SK-N-MC (cell line): ENCODE results near the gene GRIK4.

ENCODE experiments used
- DNase-seq: peaks from one replicate; pipeline ENCODE4 v3.0.0-alpha.2; 2011; ENCODE audit warnings: low read depth, low spot score
- H3K27ac ChIP-seq: fragments of 200-600 bp; sonication (generic); 2 replicates; pipeline ENCODE4 v1.5.1; 2016; ENCODE audit warnings: mixed run types
- H3K36me3 ChIP-seq: fragments of 200-600 bp; sonication (generic); 2 replicates; pipeline ENCODE4 v1.6.1; 2017; ENCODE audit warnings: antibody characterized with exemption, low read length, mixed read lengths; ENCODE audit not compliant: insufficient read depth
- H3K4me3 ChIP-seq: fragments of 200-600 bp; sonication (generic); 2 replicates; pipeline ENCODE4 v1.5.1; 2016
- H3K9ac ChIP-seq: fragments of 200-600 bp; sonication (generic); 2 replicates; pipeline ENCODE4 v1.8.0; 2017; ENCODE audit warnings: mixed run types, mixed read lengths; ENCODE audit not compliant: insufficient read length
- H3K9me3 ChIP-seq: fragments of 200-600 bp; sonication (generic); 2 replicates; pipeline ENCODE4 v1.6.1; 2017; ENCODE audit warnings: low read depth, mild to moderate bottlenecking, antibody characterized with exemption, low read length, moderate library complexity, mixed read lengths
- EZH2 ChIP-seq: fragments of 200-600 bp; sonication (generic); IDR thresholded peaks from one replicate; pipeline ENCODE4 v1.6.1; 2017; ENCODE audit warnings: antibody characterized with exemption
- FOXP2 ChIP-seq: optimal IDR thresholded peaks from 2 replicates; pipeline ENCODE3; 2011; ENCODE audit warnings: mild to moderate bottlenecking, moderate library complexity; ENCODE audit not compliant: insufficient read depth; ENCODE audit errors: extremely low read length, control extremely low read depth
- POLR2AphosphoS5 ChIP-seq: IDR thresholded peaks from 2 replicates; pipeline ENCODE4 v1.6.1; 2012; ENCODE audit warnings: mild to moderate bottlenecking, low read depth, low read length, borderline replicate concordance

Gene GRIK4, protein sequence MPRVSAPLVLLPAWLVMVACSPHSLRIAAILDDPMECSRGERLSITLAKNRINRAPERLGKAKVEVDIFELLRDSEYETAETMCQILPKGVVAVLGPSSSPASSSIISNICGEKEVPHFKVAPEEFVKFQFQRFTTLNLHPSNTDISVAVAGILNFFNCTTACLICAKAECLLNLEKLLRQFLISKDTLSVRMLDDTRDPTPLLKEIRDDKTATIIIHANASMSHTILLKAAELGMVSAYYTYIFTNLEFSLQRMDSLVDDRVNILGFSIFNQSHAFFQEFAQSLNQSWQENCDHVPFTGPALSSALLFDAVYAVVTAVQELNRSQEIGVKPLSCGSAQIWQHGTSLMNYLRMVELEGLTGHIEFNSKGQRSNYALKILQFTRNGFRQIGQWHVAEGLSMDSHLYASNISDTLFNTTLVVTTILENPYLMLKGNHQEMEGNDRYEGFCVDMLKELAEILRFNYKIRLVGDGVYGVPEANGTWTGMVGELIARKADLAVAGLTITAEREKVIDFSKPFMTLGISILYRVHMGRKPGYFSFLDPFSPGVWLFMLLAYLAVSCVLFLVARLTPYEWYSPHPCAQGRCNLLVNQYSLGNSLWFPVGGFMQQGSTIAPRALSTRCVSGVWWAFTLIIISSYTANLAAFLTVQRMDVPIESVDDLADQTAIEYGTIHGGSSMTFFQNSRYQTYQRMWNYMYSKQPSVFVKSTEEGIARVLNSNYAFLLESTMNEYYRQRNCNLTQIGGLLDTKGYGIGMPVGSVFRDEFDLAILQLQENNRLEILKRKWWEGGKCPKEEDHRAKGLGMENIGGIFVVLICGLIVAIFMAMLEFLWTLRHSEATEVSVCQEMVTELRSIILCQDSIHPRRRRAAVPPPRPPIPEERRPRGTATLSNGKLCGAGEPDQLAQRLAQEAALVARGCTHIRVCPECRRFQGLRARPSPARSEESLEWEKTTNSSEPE

DNA sequence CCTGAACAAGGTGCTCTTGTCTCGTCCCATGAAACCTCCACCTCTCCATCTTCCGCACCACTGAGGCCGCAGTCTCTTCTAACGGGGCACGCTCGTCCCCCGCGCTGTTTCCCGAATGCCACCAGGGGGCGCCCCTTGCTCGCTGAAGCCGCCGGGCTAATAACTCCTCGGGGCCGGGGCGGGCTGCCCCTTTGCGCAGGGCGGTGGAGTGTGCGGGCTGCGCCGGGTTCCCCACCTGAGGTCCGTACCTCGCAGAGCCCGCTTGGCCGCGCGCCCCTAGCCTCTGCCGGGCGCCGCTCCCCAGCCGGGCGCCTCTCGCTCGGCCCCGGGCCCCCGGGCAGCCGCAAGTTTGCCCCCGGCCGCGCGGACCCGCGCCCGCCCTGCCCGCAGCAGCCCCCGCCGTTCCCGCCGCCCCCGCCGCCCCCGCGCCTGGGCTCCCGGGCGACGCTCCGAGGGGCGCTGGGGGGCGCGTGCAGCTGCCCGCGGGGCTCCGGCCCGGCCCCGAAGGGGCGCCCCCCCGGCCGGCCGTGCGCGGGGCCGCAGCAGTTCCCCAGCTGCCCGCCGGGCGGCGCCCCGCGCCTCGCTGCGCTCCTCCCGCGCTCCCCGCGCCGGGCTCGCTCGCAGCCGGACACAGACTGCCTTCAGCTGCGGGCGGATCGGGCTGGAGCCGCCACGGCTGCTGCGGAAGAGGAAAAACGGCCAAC is at the start of gene GRIK4:
GRIK4 (plus strand) TSS at position 633 of the 704 bp plus-strand sequence. CDS start 148,571 bp downstream, outside the sequence.
- DNase-seq = no peak
- Histone ChIP-seq H3K4me3 (peak within 1 kb of the TSS; percentile 57), H3K9ac (no peak within 1 kb of the TSS), H3K9me3 (no peaks in the 10 kb centered on the region), H3K27ac (no peak within 1 kb of the TSS), H3K36me3 (no peaks in the 10 kb centered on the region)
- TF ChIP-seq FOXP2 = no peak
- TF ChIP-seq EZH2 = no peak
- no peak for TF ChIP-seq POLR2AphosphoS5

DNA sequence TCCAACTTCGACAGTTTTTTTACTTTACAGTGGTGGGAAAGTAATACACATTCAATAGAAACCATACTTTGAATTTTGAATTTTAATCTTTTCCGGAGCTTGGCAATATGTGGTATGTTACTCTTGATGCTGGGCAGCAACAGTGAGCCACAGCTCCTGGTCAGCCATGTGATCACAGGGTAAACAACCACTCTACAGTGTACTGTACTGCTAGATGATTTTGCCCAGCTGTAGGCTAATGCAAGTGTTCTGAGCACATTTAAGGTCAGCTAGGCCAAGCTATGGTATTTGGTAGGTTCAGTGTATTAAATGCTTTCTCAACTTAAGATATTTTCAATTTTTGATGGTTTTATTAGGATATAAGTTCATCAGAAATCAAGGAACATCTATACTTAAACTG is 48.7 kb upstream of the GRIK4 start:
- Histone ChIP-seq H3K9ac (no peak overlapping the region), H3K4me3 (no peak overlapping the region), H3K9me3 (no peaks in the 10 kb centered on the region), H3K36me3 (peaks cover 65% of the 10 kb centered on the region), H3K27ac (no peak overlapping the region)
- DNase-seq = no peak
- TF ChIP-seq EZH2 = no peak

DNA sequence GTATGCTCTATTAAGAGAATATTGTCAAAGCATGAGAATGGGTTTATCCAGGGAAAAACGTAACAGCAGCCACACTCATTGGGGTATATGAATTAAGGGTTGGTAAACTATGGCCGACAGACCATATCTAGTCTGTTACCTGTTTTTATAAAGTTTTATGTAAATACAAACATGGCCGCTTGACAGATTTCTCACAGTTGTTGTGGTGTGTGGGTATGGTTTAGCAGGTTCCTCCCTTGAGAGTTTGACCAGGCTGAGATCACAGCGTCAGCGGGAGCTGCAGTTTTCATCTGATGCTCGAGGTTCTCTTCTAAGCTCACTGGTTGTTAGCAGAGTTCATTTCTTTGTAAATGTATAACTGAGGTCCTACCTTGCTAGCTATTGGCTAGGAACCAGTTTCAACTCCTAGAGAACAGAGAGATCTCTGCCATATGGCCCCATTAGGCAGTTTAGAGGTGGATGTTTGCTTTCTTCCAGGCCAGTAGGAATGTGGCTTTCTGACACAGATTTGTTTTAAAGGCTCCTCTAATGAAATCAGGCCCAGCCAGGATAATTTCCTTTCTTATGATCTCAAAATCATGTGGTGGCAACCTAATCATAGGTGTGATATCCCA is 45.5 kb upstream of the GRIK4 start:
- TF ChIP-seq EZH2 (no peak), FOXP2 (no peak), POLR2AphosphoS5 (no peak)
- no peak overlapping the region for H3K27ac ChIP-seq
- no peak overlapping the region for H3K4me3 ChIP-seq
- H3K9me3 ChIP-seq = no peaks in the 10 kb centered on the region
- H3K9ac ChIP-seq = no peak overlapping the region
- DNase-seq = no peak
- H3K36me3 ChIP-seq = peaks cover 62% of the 10 kb centered on the region

DNA sequence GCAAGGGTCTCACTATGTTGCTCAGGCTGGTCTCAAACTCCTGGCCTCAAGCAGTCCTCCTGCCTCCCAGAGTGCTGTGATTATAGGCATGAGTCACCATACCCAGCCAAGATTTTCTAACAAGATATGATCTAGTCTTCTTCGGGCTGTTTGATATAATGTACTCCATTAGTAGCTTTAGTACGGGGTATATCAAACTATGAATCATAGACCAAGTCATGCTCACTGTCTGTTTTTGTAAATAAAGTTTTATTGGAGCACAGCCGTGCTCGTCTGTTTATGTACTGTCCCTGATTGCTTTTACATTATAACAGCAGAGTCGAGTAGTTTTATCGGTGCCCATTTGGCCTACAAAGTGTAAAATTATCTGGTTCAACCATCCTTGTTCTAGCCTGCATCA is 43.9 kb upstream of the GRIK4 start:
- no peak for DNase-seq
- TF ChIP-seq FOXP2 (no peak), EZH2 (no peak), POLR2AphosphoS5 (no peak)
- H3K36me3 ChIP-seq = peaks cover 46% of the 10 kb centered on the region

DNA sequence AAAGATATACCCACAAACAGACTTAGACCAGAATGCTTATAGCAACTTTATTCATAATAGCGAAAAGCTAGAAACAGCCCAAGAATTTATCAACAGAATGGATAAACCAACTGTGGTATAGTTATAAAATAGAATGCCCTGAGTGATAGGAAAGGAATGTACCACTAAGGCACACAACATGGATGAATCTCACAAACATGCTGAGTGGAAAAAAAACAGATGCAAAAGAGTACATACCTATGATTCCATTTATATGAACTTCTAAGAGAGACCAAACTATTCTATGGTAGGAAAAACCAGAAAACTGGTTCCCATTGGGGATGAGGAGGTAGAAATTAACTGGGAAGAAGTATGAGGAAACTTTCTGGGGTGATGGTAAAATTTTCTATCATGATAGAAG is 40.4 kb upstream of the GRIK4 start:
- H3K9ac ChIP-seq = no peak overlapping the region
- peaks cover 45% of the 10 kb centered on the region for H3K36me3 ChIP-seq
- TF ChIP-seq FOXP2 (no peak), EZH2 (no peak), POLR2AphosphoS5 (no peak)
- no peak overlapping the region for H3K4me3 ChIP-seq
- no peak overlapping the region for H3K27ac ChIP-seq
- no peaks in the 10 kb centered on the region for H3K9me3 ChIP-seq
- DNase-seq = no peak

More for the DNA sequence above, 43.9 kb upstream of the GRIK4 start:
- Histone ChIP-seq H3K27ac (no peak overlapping the region), H3K4me3 (no peak overlapping the region), H3K9me3 (no peaks in the 10 kb centered on the region), H3K9ac (no peak overlapping the region)

DNA sequence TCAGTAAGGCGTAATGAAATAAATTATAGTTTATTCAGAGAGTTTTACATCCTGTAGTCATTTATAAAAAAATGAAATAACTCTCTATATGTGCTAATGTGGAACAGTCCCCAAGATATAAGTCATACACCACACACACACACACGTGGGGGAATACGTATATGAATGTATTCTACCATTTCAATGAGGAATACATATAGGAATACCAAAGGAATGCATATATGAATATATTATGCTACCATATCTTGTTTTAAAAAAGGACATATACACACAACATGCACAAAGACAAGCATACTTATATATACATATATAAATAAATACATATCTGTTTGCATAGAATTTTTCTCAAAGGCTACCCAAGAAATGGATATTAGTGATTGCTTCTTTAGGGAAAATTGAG is 39.6 kb upstream of the GRIK4 start:
- H3K36me3 ChIP-seq = peaks cover 42% of the 10 kb centered on the region
- TF ChIP-seq FOXP2 = no peak
- TF ChIP-seq POLR2AphosphoS5 = no peak
- no peak for TF ChIP-seq EZH2

DNA sequence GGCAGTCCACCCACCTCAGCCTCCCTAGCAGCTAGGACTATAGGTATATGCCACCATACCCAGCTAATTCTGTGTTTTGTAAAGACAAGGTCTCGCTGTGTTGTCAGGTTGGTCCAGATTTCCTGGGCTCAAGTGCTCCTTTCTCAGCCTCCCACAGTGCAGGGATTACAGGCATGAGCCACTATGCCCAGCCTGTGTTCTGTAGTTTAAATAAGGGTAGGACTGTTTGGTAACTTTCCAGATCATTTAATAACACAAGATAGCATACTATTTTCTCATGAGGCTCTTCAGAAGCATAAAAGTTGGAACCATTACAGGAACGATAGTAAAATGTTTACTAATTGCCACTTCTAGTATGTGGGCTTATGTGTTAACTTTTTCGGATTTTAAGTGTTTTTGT is 38.0 kb upstream of the GRIK4 start:
- Histone ChIP-seq H3K9ac (no peak overlapping the region), H3K9me3 (no peaks in the 10 kb centered on the region), H3K36me3 (peaks cover 43% of the 10 kb centered on the region), H3K4me3 (no peak overlapping the region), H3K27ac (no peak overlapping the region)
- DNase-seq = no peak
- TF ChIP-seq FOXP2 = no peak
- TF ChIP-seq POLR2AphosphoS5 = no peak
- TF ChIP-seq EZH2 = no peak

More for the DNA sequence above, 39.6 kb upstream of the GRIK4 start:
- no peak for DNase-seq
- Histone ChIP-seq H3K9me3 (no peaks in the 10 kb centered on the region), H3K4me3 (no peak overlapping the region), H3K9ac (no peak overlapping the region), H3K27ac (no peak overlapping the region)

DNA sequence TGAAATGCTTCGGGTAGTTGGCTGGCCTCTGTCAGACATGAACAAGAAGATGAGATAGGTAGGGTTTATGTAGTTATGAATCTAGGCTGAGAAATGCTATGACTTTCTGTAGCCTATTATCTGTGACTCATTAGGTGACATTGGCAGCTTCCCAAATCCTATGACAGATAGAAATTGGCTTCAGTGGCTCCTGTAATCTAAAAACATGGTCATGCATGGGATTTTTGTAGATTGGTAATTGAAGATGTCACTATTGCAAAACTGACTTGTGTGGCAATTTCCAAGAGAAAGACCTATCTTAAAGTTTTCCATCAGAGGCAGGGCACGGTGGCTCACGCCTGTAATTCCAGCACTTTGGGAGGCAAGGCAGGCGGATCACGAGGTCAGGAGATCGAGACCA is 29.4 kb upstream of the GRIK4 start:
- H3K9me3 ChIP-seq = no peaks in the 10 kb centered on the region
- no peak overlapping the region for H3K4me3 ChIP-seq
- H3K36me3 ChIP-seq = peaks cover 46% of the 10 kb centered on the region
- no peak for TF ChIP-seq FOXP2
- no peak for TF ChIP-seq POLR2AphosphoS5
- TF ChIP-seq EZH2 = no peak
- H3K9ac ChIP-seq = no peak overlapping the region
- H3K27ac ChIP-seq = no peak overlapping the region
- no peak for DNase-seq
